HG03103 (cell line): ENCODE data around the gene SPATA46.

Experiments used
- ATAC-seq: cut with Tn5 transposase; IDR thresholded peaks from one replicate; pipeline ENCODE4 v1.9.1; 2021; ENCODE audit warnings: low read depth; ENCODE audit not compliant: unreplicated experiment

SPATA46 gene

GRCh38 chr1:162375463-162375862, 1.2 kb downstream of the SPATA46 start:
- no peak for ATAC-seq

GRCh38 chr1:162374406-162374805, 2.2 kb downstream of the SPATA46 start:
- ATAC-seq, result no peak

DNA sequence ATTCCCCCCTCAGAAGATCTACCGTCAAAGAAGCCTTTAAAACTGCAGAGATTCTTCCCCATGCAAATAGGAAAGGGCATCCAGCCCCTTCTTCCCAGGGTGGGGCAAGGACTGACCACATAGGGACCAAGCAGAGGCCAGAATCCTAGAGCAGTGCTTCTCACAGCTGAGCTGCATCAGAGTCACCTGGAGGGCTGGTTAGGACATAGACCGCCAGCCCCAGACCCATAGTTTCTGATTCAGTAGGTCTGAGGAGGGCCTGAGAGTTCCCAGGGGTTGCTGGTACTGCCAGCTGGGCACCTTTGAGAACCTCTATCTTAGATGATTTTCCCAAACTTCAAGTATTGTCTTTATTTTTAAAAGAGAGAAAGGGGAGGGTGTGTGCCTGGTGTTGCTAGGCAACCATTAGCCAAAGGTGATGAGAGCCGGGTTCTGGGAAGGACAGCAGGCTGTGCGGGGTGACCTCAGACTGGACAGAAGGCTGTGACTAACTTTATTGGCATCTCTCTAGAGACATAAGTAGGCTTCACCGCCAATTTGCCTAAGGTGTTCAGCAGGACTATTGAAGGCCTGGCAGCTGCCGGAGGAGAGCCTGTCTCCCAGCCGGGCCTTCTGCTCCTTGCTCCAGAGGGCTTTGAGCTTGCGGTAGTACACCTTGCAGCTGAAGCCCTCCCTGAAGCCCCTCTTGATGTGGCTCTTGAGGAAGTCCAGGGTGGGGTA, 3.0 kb downstream of the SPATA46 start:
- no peak for ATAC-seq

GRCh38 chr1:162373072-162373427, 3.6 kb downstream of the SPATA46 start:
- ATAC-seq, result no peak

GRCh38 chr1:162372159-162373071, 4.2 kb downstream of the SPATA46 start:
- no peak for ATAC-seq

DNA sequence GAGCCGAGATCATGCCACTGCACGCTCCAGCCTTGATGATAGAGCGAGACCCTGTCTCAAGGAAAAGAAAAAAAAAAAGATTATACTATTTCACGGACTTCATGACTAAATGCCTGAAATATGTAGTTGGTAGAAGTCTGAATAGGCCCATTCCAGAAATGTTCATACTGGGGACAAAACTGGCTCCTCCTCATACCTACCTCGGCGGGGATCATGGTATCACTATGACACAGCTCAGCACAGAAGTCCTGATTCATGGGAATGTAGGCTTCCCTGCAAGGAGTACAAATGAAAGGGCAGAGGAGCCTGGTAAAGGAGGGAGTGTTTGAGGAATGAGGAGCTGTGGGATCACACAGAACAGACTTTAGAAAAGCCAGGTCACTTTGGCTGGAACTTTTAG, 5.0 kb downstream of the SPATA46 start:
- ATAC-seq, result no peak

DNA sequence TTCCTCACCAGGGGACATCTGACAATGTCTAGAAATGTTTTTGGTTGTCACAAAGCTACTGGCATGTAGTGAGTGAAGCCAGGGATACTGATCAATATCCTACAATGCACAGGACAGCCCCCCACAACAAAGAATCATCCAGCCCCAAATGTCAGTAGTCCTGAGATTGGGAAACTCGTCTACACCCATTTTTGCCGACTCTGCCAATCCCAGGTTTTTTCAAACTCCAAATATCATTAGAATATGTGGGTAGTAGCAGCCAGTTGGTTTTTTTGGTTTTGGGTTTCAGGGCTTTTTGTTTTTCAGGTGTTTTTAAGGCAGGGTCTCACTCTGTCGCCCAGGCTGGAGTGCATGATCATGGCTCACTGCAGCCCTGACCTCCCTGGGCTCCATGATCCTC, 5.9 kb downstream of the SPATA46 start:
- no peak for ATAC-seq

GRCh38 chr1:162370161-162370560, 6.5 kb downstream of the SPATA46 start:
- no peak for ATAC-seq

- no peak for ATAC-seq
These were observed 7.1 kb downstream of the SPATA46 start for GRCh38 chr1:162369571-162369970.

DNA sequence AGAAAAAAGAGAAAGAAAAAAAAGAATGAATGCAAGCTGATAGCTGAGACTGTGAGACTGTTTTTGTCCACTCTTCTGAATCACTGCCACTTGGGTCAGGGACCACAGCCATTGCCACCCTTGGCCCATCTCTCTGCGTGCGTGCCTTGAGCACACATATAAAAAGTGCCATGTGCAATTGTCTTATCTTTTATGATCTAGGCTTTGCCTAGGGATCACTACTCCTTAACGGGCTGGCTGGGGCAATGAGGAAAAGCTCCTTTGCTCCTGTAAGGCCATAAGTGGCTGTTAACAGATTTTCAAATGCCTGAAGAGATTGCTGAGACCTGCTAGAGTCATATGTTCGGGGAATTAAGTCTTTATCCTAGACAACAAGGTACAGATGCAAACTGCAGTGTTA, 8.2 kb downstream of the SPATA46 start:
- ATAC-seq, result no peak

GRCh38 chr1:162367772-162368171, 8.9 kb downstream of the SPATA46 start:
- no peak for ATAC-seq

DNA sequence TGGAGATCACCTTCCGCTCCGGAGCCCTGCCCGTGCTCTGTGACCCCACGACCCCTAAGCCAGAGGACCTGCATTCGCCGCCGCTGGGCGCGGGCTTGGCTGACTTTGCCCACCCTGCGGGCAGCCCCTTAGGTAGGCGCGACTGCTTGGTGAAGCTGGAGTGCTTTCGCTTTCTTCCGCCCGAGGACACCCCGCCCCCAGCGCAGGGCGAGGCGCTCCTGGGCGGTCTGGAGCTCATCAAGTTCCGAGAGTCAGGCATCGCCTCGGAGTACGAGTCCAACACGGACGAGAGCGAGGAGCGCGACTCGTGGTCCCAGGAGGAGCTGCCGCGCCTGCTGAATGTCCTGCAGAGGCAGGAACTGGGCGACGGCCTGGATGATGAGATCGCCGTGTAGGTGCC, 9.6 kb downstream of the SPATA46 start:
- no peak for ATAC-seq

DNA sequence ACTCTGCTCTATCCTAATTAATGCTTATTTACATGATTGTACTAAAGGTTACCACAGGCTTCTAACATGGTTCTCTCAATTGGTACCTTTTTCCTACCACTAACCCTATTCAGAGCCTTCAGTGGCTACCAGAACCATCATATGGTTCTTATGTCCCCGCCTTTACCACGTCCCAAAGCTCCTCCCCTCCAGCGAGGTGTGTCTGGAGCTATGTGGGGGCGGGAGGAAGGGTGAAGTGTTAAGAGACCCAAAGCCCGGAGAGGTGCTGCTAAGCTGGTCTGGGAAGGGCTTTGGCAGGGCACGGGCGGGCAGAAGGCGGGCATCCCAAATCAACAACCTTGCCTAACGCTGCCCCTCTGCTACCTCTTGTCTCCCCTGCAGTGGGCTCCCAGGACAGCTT, 10.0 kb downstream of the SPATA46 start:
- no peak for ATAC-seq

- ATAC-seq, result no peak
These were observed 10.5 kb downstream of the SPATA46 start for GRCh38 chr1:162366149-162366548.

- no peak for ATAC-seq
These were observed 11.2 kb downstream of the SPATA46 start for GRCh38 chr1:162365284-162366020.

DNA sequence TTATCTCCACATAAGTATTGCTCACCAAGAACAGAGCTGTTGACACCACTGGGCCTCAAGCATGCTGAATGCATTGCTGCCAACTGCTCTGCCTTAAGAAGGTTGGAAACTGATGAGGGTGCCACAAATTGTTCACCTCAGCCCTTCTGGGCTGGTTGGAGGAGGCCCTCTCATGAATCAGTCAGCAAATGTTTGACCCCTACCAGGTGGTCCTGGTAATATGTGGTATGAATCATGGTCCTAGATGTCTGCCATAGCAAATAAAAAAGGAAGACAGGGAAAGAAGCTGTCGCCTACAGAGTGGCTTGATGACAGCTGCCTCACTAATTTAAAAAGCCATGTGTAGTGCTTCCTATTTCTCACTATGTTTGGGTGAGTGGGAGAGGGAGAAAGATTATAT, 12.2 kb downstream of the SPATA46 start:
- no peak for ATAC-seq

GRCh38 chr1:162363823-162364222, 12.8 kb downstream of the SPATA46 start:
- no peak for ATAC-seq

- no peak for ATAC-seq
These were observed 15.3 kb downstream of the SPATA46 start for GRCh38 chr1:162361349-162361748.

DNA sequence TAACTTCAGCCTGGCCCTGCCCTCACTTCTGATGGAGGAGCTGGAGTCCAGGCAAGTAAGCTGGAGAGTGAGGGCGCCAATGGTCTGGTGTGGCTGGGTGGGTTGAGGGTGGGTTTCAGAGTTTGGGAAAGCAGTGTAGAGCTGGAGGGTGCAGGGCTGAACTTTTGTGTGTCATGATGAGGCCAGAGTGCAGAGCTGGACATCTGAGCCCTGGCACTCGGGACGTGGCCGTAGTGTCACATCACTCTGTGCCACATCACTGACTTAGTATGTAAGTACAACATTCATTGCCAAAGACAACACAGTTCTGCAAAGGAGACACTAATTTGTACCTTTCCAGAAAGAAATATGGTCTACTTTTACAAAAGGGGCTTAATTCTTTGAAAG, 15.8 kb downstream of the SPATA46 start:
- ATAC-seq, result no peak

- ATAC-seq, result no peak
These were observed 16.3 kb downstream of the SPATA46 start for GRCh38 chr1:162360237-162360873.
